ENCODE data around the gene CACNB4.

DNA sequence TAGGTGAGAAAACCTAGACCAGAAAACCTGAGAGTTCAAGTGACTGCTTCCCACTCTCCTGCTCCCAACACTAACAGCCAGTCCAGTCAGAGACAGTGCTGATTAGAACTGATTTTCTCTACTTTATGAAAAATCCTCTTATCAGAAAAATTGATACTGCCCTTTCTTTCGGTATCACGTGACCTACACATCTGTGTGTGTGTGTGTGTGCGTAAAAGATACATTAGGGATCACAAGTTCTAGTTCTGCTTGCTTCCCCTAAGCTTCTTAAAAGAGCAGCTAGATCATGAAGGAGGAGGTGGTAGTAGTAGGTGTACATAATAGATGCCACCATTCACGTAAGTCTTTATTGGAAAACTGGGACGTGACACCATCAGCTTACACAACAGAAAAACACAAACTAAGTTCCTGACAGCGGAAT lies 272.1 kb downstream of the CACNB4 start:
- TF ChIP-seq, protein P1, sequence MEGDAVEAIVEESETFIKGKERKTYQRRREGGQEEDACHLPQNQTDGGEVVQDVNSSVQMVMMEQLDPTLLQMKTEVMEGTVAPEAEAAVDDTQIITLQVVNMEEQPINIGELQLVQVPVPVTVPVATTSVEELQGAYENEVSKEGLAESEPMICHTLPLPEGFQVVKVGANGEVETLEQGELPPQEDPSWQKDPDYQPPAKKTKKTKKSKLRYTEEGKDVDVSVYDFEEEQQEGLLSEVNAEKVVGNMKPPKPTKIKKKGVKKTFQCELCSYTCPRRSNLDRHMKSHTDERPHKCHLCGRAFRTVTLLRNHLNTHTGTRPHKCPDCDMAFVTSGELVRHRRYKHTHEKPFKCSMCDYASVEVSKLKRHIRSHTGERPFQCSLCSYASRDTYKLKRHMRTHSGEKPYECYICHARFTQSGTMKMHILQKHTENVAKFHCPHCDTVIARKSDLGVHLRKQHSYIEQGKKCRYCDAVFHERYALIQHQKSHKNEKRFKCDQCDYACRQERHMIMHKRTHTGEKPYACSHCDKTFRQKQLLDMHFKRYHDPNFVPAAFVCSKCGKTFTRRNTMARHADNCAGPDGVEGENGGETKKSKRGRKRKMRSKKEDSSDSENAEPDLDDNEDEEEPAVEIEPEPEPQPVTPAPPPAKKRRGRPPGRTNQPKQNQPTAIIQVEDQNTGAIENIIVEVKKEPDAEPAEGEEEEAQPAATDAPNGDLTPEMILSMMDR (IDR thresholded peaks at IDR 0.05): no peak
- TF ChIP-seq POLR2AphosphoS5 (IDR thresholded peaks at IDR 0.05): no peak

All from prostate gland (tissue), 2 donors.